ENCODE results near the gene RAD51B. TPM values are rescaled to one million over a fixed set of nuclear protein-coding genes. Genes with fewer than 3 reads are reported as not detected.

RAD51B gene
- total RNA-seq, 2 donors from 2014 or later: 22.8 to 33.8 TPM

- H3K4me3 ChIP-seq (ENCODE audit: low read length): no peak overlapping the region
- no peak for TF ChIP-seq CTCF (conservative IDR thresholded peaks at IDR 0.05)
- H3K27ac ChIP-seq (ENCODE audit: low read depth, low read length): peak overlapping the region; percentile 9
- peaks cover 25% of the 10 kb centered on the region for H3K27me3 ChIP-seq (ENCODE audit: control insufficient read depth, insufficient read depth, low read length, poor library complexity, severe bottlenecking)
- H3K27ac Mint-ChIP-seq: no peak overlapping the region
- no peak overlapping the region for H3K4me3 Mint-ChIP-seq
- H3K36me3 Mint-ChIP-seq (ENCODE audit: low read depth): peaks cover 3% of the 10 kb centered on the region
- 81% methylated on average over 1 of the region's 1 CpG; no CpG with 5 or more reads in 1 of the 2 experiments for WGBS, 2 experiments (ENCODE audit: insufficient coverage in 1 of 2, insufficient read length in 1 of 2)
- no peaks in the 10 kb centered on the region for H3K36me3 ChIP-seq (ENCODE audit: control insufficient read depth, insufficient read depth, low read length)
- H3K9me3 Mint-ChIP-seq: peaks cover 12% of the 10 kb centered on the region
- H3K4me1 Mint-ChIP-seq: peaks cover 13% of the 10 kb centered on the region
- no peak for DNase-seq
- H3K9me3 ChIP-seq (ENCODE audit: control insufficient read depth, low read length): peaks cover 11% of the 10 kb centered on the region
- no peak overlapping the region for H3K9ac ChIP-seq (ENCODE audit: extremely low read depth, low read length, poor library complexity, severe bottlenecking)
- no peaks in the 10 kb centered on the region for H3K4me1 ChIP-seq (ENCODE audit: control insufficient read depth, insufficient read depth, low read length)
- H3K27me3 Mint-ChIP-seq (ENCODE audit: insufficient read depth): peaks cover 3% of the 10 kb centered on the region
Observed at GRCh38 chr14:68012871-68013270, 193.3 kb downstream of the RAD51B start.

- H3K27ac Mint-ChIP-seq: no peak overlapping the region
- no peaks in the 10 kb centered on the region for H3K4me1 ChIP-seq (ENCODE audit: control insufficient read depth, insufficient read depth, low read length)
- TF ChIP-seq CTCF (conservative IDR thresholded peaks at IDR 0.05): no peak
- peaks cover 13% of the 10 kb centered on the region for H3K4me1 Mint-ChIP-seq
- no peak overlapping the region for H3K9ac ChIP-seq (ENCODE audit: extremely low read depth, low read length, poor library complexity, severe bottlenecking)
- no peak overlapping the region for H3K4me3 ChIP-seq (ENCODE audit: low read length)
- H3K9me3 Mint-ChIP-seq: peaks cover 12% of the 10 kb centered on the region
- peaks cover 3% of the 10 kb centered on the region for H3K27me3 Mint-ChIP-seq (ENCODE audit: insufficient read depth)
- H3K9me3 ChIP-seq (ENCODE audit: control insufficient read depth, low read length): peaks cover 11% of the 10 kb centered on the region
- peaks cover 25% of the 10 kb centered on the region for H3K27me3 ChIP-seq (ENCODE audit: control insufficient read depth, insufficient read depth, low read length, poor library complexity, severe bottlenecking)
- H3K36me3 ChIP-seq (ENCODE audit: control insufficient read depth, insufficient read depth, low read length): no peaks in the 10 kb centered on the region
- H3K27ac ChIP-seq (ENCODE audit: low read depth, low read length): no peak overlapping the region
- H3K36me3 Mint-ChIP-seq (ENCODE audit: low read depth): peaks cover 3% of the 10 kb centered on the region
- no peak overlapping the region for H3K4me3 Mint-ChIP-seq
- no CpG with 5 or more reads among the region's 2 CpGs for WGBS, 2 experiments (ENCODE audit: insufficient coverage in 1 of 2, insufficient read length in 1 of 2)
- DNase-seq: no peak
Observed at GRCh38 chr14:68013326-68013725, 193.7 kb downstream of the RAD51B start.

GRCh38 chr14:68014771-68015170 lies 195.2 kb downstream of the RAD51B start:
- no peak overlapping the region for H3K9ac ChIP-seq (ENCODE audit: extremely low read depth, low read length, poor library complexity, severe bottlenecking)
- no peak overlapping the region for H3K4me3 Mint-ChIP-seq
- no peak overlapping the region for H3K27ac Mint-ChIP-seq
- peaks cover 4% of the 10 kb centered on the region for H3K4me1 Mint-ChIP-seq
- H3K27me3 Mint-ChIP-seq (ENCODE audit: insufficient read depth): peaks cover 3% of the 10 kb centered on the region
- no peak for TF ChIP-seq CTCF (conservative IDR thresholded peaks at IDR 0.05)
- no peaks in the 10 kb centered on the region for H3K4me1 ChIP-seq (ENCODE audit: control insufficient read depth, insufficient read depth, low read length)
- H3K27ac ChIP-seq (ENCODE audit: low read depth, low read length): no peak overlapping the region
- H3K36me3 ChIP-seq (ENCODE audit: control insufficient read depth, insufficient read depth, low read length): no peaks in the 10 kb centered on the region
- 100% methylated on average over 2 of the region's 2 CpGs; no CpG with 5 or more reads in 1 of the 2 experiments for WGBS, 2 experiments (ENCODE audit: insufficient coverage in 1 of 2, insufficient read length in 1 of 2)
- no peak for DNase-seq
- peaks cover 12% of the 10 kb centered on the region for H3K9me3 Mint-ChIP-seq
- peaks cover 22% of the 10 kb centered on the region for H3K27me3 ChIP-seq (ENCODE audit: control insufficient read depth, insufficient read depth, low read length, poor library complexity, severe bottlenecking)
- peaks cover 11% of the 10 kb centered on the region for H3K9me3 ChIP-seq (ENCODE audit: control insufficient read depth, low read length)
- peaks cover 3% of the 10 kb centered on the region for H3K36me3 Mint-ChIP-seq (ENCODE audit: low read depth)
- H3K4me3 ChIP-seq (ENCODE audit: low read length): no peak overlapping the region

Data from endodermal cell (in vitro differentiated cells).